GM23248 (cell line): ENCODE measurements around the gene S100A16.

Experiments used
- EZH2 ChIP-seq: fragments of 200-600 bp; sonication (generic); IDR thresholded peaks from 2 replicates; pipeline ENCODE4 v1.6.1; 2018; ENCODE audit warnings: antibody characterized with exemption, mild to moderate bottlenecking; ENCODE audit not compliant: insufficient read depth, poor library complexity, severe bottlenecking
- EZH2phosphoT487 ChIP-seq: fragments of 200-600 bp; sonication (generic); IDR thresholded peaks from 2 replicates; pipeline ENCODE4 v1.6.1; 2018; ENCODE audit warnings: antibody characterized with exemption, moderate library complexity, mild to moderate bottlenecking, low read depth; ENCODE audit not compliant: insufficient read depth

- no peak for TF ChIP-seq EZH2phosphoT487
- no peak for TF ChIP-seq EZH2
Measured at GRCh38 chr1:153616917-153617311, 4.0 kb upstream of the S100A16 start.
